ENCODE measurements around the gene DCAF8L2.

Gene DCAF8L2

GRCh38 chrX:27575565-27575964, 14.6 kb upstream of the DCAF8L2 start:
- no peak overlapping the region for H3K4me3 ChIP-seq (replicated peaks in 1 of 2; ENCODE audit: low read depth in 2 of 2, low read length in 2 of 2)
- TF ChIP-seq CTCF (IDR thresholded peaks at IDR 0.05; ENCODE audit: low read depth, low read length) = no peak
- DNase-seq (ENCODE audit: low read depth in 2 of 2) = peak; percentile 39 to 67

GRCh38 chrX:27583976-27584375, 6.2 kb upstream of the DCAF8L2 start:
- no peak overlapping the region for H3K4me3 ChIP-seq (replicated peaks in 1 of 2; ENCODE audit: low read depth in 2 of 2, low read length in 2 of 2)
- TF ChIP-seq CTCF (IDR thresholded peaks at IDR 0.05; ENCODE audit: low read depth, low read length) = no peak
- DNase-seq (ENCODE audit: low read depth in 2 of 2) = peak in 1 of 2 donors; percentile 71

- H3K4me3 ChIP-seq (replicated peaks in 1 of 2; ENCODE audit: low read depth in 2 of 2, low read length in 2 of 2) = no peak overlapping the region
- no peak for TF ChIP-seq CTCF (IDR thresholded peaks at IDR 0.05; ENCODE audit: low read depth, low read length)
- DNase-seq (ENCODE audit: low read depth in 2 of 2) = no peak
These were observed 1.8 kb downstream of the DCAF8L2 start for GRCh38 chrX:27591938-27592337.

GRCh38 chrX:27597508-27597907, 7.4 kb downstream of the DCAF8L2 start:
- DNase-seq (ENCODE audit: low read depth in 2 of 2) = peak; percentile 34 to 38
- no peak for TF ChIP-seq CTCF (IDR thresholded peaks at IDR 0.05; ENCODE audit: low read depth, low read length)
- no peak overlapping the region for H3K4me3 ChIP-seq (replicated peaks in 1 of 2; ENCODE audit: low read depth in 2 of 2, low read length in 2 of 2)

- DNase-seq (ENCODE audit: low read depth in 2 of 2) = peak; percentile 57 to 87
- TF ChIP-seq CTCF (IDR thresholded peaks at IDR 0.05; ENCODE audit: low read depth, low read length) = no peak
- no peak overlapping the region for H3K4me3 ChIP-seq (replicated peaks in 1 of 2; ENCODE audit: low read depth in 2 of 2, low read length in 2 of 2)
These were observed 8.2 kb downstream of the DCAF8L2 start for GRCh38 chrX:27598312-27598711.

- TF ChIP-seq CTCF (IDR thresholded peaks at IDR 0.05; ENCODE audit: low read depth, low read length) = no peak
- H3K4me3 ChIP-seq (replicated peaks in 1 of 2; ENCODE audit: low read depth in 2 of 2, low read length in 2 of 2) = no peak overlapping the region
- peak; percentile 34 to 72 for DNase-seq (ENCODE audit: low read depth in 2 of 2)
These were observed 9.8 kb downstream of the DCAF8L2 start for GRCh38 chrX:27599928-27600327.

- TF ChIP-seq CTCF (IDR thresholded peaks at IDR 0.05; ENCODE audit: low read depth, low read length) = no peak
- H3K4me3 ChIP-seq (replicated peaks in 1 of 2; ENCODE audit: low read depth in 2 of 2, low read length in 2 of 2) = no peak overlapping the region
- DNase-seq (ENCODE audit: low read depth in 2 of 2) = peak in 1 of 2 donors; percentile 73
These were observed 10.5 kb downstream of the DCAF8L2 start for GRCh38 chrX:27600686-27601085.

Measured in cardiac fibroblast (primary cell).